Left ventricle myocardium inferior (tissue), 1 donor: ENCODE data around the gene SND1. TPM values are rescaled to one million over a fixed set of nuclear protein-coding genes. Genes with fewer than 3 reads are reported as not detected.
"Not testable (repeated sequence)": the region's sequence is repeated elsewhere in the genome, so short reads cannot be mapped to it uniquely, and the experiment has no call there.

ENCODE experiments used
- DNase-seq: peaks from one replicate; pipeline ENCODE4 v3.0.0-alpha.2; 2020
- H3K27ac ChIP-seq: fragments of 200-600 bp; replicated peaks from 2 replicates; pipeline ENCODE4 v1.8.0; 2021
- H3K27me3 ChIP-seq: fragments of 200-600 bp; 2 replicates; pipeline ENCODE4 v1.8.0; 2021; ENCODE audit warnings: low read depth
- H3K36me3 ChIP-seq: fragments of 200-600 bp; 2 replicates; pipeline ENCODE4 v1.8.0; 2021
- H3K4me1 ChIP-seq: fragments of 200-600 bp; 2 replicates; pipeline ENCODE4 v1.8.0; 2021
- H3K4me3 ChIP-seq: fragments of 200-600 bp; 2 replicates; pipeline ENCODE4 v1.8.0; 2021; ENCODE audit warnings: mild to moderate bottlenecking, moderate library complexity
- H3K9me3 ChIP-seq: fragments of 200-600 bp; replicated peaks from 2 replicates; pipeline ENCODE4 v1.8.0; 2021
- intact Hi-C: fragments of 100-400 bp; cut with micrococcal nuclease; formaldehyde crosslinking; loops from one replicate; pipeline ENCODE4 v1.11.0; 2022
- total RNA-seq: library from RNA; stranded (reverse); fragmentation: NEBNext Ultra II Directional; extraction: Animal tissue kit (Norgen Biotek cat#: 25700); gene quantifications from one replicate; pipeline ENCODE4 v1.2.1, GENCODE V29; 2021
- TF ChIP-seq, protein P1 (sequence below): fragments of 200-600 bp; IDR thresholded peaks from 2 replicates; pipeline ENCODE4 v1.8.0; 2021; ENCODE audit warnings: antibody characterized with exemption, mild to moderate bottlenecking, borderline replicate concordance
- donor health status: DM: no; HTN: yes; CAD: no; lungs with severe emphysema.

SND1 gene
- total RNA-seq, 1 donor from 2014 or later = 71.6 TPM

DNA sequence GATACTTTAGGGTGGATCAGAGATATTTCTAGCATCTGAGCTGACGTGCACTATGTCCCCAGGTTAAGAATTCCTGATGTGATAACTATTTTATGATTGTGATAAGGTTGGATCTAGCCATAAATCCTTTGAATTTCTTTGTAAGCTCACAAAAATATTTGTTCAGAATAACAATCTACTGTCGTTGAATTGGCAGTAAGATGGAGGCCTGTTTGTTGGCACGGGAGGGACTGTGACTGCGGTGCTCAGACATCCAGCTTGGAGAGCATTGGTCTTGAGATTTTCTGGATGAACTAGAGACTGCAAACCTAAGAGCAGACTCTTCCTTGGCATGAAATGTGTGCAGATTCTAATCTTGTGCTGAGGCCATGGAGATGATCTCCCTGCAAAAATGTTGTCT, 248.1 kb downstream of the SND1 start:
- TF ChIP-seq, protein P1, sequence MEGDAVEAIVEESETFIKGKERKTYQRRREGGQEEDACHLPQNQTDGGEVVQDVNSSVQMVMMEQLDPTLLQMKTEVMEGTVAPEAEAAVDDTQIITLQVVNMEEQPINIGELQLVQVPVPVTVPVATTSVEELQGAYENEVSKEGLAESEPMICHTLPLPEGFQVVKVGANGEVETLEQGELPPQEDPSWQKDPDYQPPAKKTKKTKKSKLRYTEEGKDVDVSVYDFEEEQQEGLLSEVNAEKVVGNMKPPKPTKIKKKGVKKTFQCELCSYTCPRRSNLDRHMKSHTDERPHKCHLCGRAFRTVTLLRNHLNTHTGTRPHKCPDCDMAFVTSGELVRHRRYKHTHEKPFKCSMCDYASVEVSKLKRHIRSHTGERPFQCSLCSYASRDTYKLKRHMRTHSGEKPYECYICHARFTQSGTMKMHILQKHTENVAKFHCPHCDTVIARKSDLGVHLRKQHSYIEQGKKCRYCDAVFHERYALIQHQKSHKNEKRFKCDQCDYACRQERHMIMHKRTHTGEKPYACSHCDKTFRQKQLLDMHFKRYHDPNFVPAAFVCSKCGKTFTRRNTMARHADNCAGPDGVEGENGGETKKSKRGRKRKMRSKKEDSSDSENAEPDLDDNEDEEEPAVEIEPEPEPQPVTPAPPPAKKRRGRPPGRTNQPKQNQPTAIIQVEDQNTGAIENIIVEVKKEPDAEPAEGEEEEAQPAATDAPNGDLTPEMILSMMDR = no peak
- Histone ChIP-seq H3K27ac (no peak overlapping the region), H3K4me3 (no peak overlapping the region), H3K36me3 (no peaks in the 10 kb centered on the region), H3K9me3 (no peaks in the 10 kb centered on the region), H3K27me3 (no peaks in the 10 kb centered on the region), H3K4me1 (peaks cover 25% of the 10 kb centered on the region)
- intact Hi-C loops = no loop called here
- DNase-seq = no peak

DNA sequence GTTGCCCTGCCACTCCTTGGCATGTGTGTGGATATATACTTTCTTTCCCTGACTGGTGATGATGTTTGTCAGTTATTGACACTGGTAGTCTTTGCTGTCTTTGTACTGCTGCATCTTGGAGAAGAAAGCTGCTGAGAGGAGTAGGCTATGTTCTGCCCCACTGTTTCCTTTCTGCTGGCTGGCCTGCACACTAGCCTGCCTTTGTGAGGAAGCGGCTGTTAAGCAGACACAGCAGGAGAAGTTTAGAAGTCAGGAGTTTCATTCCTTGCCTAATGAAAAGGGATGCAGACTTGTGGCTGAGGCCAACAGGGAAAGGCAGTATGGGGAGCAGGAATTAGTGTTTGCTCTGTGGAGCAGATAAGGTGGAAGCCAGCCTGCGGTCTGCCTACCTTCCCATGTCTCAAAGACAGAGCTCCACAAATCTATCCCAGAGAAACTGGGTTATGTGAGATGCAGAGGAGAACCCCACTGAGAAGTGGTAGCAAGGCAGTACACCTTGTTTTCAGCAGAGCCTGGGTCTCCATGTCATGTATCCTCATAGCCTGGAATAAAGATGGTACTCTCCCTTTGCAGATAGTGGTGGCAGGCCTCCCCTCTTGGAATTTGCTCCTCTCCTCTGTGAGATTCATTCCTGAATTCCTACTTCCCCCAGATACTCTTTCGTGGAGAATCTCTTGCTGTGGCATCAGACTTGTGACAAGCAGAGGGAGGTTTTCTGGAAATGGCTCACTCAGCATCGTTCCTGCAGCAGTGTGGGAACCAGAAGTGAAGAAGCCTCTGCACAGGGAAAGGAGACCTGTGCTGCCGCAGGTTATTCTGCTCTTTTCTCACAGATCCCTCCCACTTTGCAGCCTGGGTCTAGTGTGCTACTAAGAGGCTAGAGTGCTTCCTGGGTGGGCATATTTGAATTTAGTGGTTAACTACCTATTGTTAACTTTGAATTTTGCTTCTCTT, 249.0 kb downstream of the SND1 start:
- intact Hi-C loops = no loop called here
- TF ChIP-seq, protein P1 = no peak

DNA sequence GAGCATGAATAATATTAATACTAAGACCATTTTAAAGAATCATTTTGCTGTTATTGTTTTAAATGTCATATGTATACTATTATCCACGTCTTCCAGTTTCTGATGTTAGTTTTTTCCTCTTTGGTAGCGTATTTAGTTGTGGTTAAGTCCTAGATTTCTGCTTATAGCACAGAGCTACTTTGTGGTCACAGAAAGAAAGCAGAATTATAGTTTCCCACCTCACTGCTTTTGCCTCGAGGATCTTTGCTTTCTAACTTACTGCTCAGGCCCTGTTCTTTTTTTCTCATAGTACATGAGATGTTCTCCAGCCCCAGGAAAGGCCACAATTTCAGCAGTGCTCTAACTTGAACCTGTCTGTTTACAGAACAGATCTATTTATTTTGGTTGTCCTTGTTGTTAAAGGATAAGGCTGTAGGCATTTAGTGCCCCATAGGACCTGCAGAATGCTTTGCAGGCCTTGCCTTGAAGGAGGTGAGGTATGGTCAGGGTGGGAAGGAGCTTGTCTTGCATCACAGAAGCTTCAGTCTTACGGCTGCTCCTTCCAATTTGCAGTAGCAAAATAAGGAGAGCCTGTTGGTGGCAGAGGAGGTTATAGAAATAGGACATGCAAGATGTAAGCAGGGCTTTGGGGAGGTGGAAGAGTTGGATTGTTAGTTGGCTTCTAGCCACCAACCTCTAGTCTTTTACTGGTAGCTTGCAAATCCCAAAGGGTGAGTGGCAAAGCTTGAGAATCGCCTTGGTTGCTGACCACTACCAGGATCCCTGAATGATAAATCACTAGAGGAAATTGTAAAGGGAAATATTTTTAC, 250.1 kb downstream of the SND1 start:
- H3K36me3 ChIP-seq = no peaks in the 10 kb centered on the region
- peaks cover 17% of the 10 kb centered on the region for H3K4me1 ChIP-seq
- H3K9me3 ChIP-seq = no peaks in the 10 kb centered on the region
- no peaks in the 10 kb centered on the region for H3K27me3 ChIP-seq
- no peak for DNase-seq
- intact Hi-C loops = no loop called here
- TF ChIP-seq, protein P1 = no peak
- H3K27ac ChIP-seq = no peak overlapping the region
- no peak overlapping the region for H3K4me3 ChIP-seq

More for the DNA sequence above, 249.0 kb downstream of the SND1 start:
- H3K4me1 ChIP-seq = peaks cover 19% of the 10 kb centered on the region
- no peaks in the 10 kb centered on the region for H3K9me3 ChIP-seq
- no peak overlapping the region for H3K27ac ChIP-seq
- no peak for DNase-seq
- H3K4me3 ChIP-seq = no peak overlapping the region
- no peaks in the 10 kb centered on the region for H3K36me3 ChIP-seq
- H3K27me3 ChIP-seq = no peaks in the 10 kb centered on the region

DNA sequence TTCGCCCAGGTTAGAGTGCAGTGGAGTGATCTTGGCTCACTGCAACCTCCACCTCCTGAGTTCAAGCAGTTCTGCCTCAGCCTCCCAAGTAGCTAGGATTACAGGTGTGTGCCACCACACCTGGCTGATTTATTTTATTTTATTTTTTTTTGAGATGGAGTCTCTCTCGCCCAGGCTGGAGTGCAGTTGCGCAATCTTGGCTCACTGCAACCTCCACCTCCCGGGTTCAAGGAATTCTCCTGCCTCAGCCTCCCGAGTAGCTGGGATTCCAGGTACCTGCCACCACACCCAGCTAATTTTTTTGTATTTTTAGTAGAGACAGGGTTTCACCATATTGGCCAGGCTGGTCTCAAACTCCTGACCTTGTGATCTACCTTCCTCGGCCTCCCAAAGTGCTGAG, 250.8 kb downstream of the SND1 start:
- H3K27me3 ChIP-seq, H3K27ac ChIP-seq, H3K4me3 ChIP-seq, intact Hi-C loops, H3K9me3 ChIP-seq, DNase-seq, H3K36me3 ChIP-seq: not testable (repeated sequence)
- peaks cover 17% of the 10 kb centered on the region for H3K4me1 ChIP-seq

DNA sequence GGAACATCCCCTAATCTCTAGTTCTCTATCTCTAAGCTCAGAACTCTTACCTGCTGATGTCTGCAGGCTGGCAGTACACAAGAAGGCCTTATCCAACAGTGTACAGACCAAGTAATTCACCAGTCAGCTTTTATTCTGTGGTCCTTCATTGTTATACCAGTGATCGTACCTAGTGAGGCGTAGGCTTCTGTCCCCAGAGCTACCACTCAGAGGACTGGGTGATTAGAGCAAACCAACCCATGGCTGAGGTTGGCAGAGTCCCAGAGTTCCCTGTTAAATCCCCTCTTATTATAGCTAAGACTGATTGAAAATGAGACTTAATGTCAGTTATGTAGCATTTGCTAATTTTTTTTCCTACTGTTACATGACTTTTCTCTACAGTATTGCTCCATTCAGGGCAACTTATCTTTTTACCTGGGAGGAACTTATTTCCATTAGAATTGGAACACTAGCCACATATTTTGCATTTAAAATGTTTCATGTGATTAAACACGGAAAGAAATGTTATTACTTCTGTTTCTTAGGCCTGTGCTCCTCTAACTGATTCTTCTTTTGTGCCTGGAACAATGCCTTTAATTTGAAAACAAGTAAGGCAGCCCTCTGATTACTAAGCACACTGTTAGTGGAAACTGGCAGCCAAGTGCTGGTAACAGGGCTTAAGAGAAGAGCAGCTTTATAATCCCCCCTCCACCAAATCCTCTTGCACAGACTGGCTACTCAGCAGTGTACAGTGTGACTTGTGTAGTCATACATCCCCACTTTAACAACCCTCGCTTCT, 252.1 kb downstream of the SND1 start:
- TF ChIP-seq, protein P1 = no peak
- no peaks in the 10 kb centered on the region for H3K9me3 ChIP-seq
- no peaks in the 10 kb centered on the region for H3K36me3 ChIP-seq
- H3K27ac ChIP-seq = no peak overlapping the region
- peaks cover 17% of the 10 kb centered on the region for H3K4me1 ChIP-seq
- no peak overlapping the region for H3K4me3 ChIP-seq
- intact Hi-C loops = no loop called here
- no peak for DNase-seq
- H3K27me3 ChIP-seq = no peaks in the 10 kb centered on the region
